HEK293T (cell line): Measurements from ENCODE around the gene DOCK1.

ENCODE experiments used
- CTCF ChIA-PET: fragments of 350-600 bp; formaldehyde crosslinking; extraction: SDS; loops from one replicate; lab custom pipeline; 2021; ENCODE audit warnings: antibody characterized with exemption, inconsistent platforms; lab: Yijun Ruan, JAX
- POLR2A ChIA-PET: fragments of 350-600 bp; formaldehyde crosslinking; extraction: SDS; loops from one replicate; lab custom pipeline; 2020; ENCODE audit warnings: antibody characterized with exemption, inconsistent platforms; lab: Yijun Ruan, JAX
- DNase-seq: peaks from one replicate; pipeline ENCODE4 v3.0.0; 2012; ENCODE audit warnings: mixed read lengths; ENCODE audit errors: extremely low spot score
- ARNT ChIP-seq: fragments of 450-650 bp; IDR thresholded peaks from 2 replicates; pipeline ENCODE4 v1.6.1; 2017; ENCODE audit warnings: mild to moderate bottlenecking
- BHLHE40 ChIP-seq: fragments of 450-650 bp; IDR thresholded peaks from 2 replicates; pipeline ENCODE4 v1.6.1; 2016; ENCODE audit warnings: mild to moderate bottlenecking, moderate library complexity, borderline replicate concordance
- CTBP1 ChIP-seq: fragments of 450-650 bp; IDR thresholded peaks from 2 replicates; pipeline ENCODE4 v1.6.1; 2016; ENCODE audit warnings: borderline replicate concordance
- ELF4 ChIP-seq: fragments of 450-650 bp; IDR thresholded peaks from 2 replicates; pipeline ENCODE4 v1.6.1; 2017; ENCODE audit warnings: antibody characterized with exemption
- FOXA1 ChIP-seq: fragments of 450-650 bp; IDR thresholded peaks from 2 replicates; pipeline ENCODE4 v1.6.1; 2016; ENCODE audit warnings: mild to moderate bottlenecking
- FOXK2 ChIP-seq: fragments of 450-650 bp; IDR thresholded peaks from 2 replicates; pipeline ENCODE4 v1.6.1; 2016; ENCODE audit warnings: mild to moderate bottlenecking
- FOXM1 ChIP-seq: fragments of 450-650 bp; IDR thresholded peaks from 2 replicates; pipeline ENCODE4 v1.6.1; 2017; ENCODE audit warnings: mild to moderate bottlenecking, borderline replicate concordance
- HDGF ChIP-seq: fragments of 450-650 bp; IDR thresholded peaks from 2 replicates; pipeline ENCODE4 v1.6.1; 2017; ENCODE audit warnings: antibody characterized with exemption, borderline replicate concordance
- L3MBTL2 ChIP-seq: fragments of 450-650 bp; conservative IDR thresholded peaks from 2 replicates; pipeline ENCODE4 v1.6.1; 2016; ENCODE audit warnings: mild to moderate bottlenecking
- LEF1 ChIP-seq: fragments of 450-650 bp; IDR thresholded peaks from 2 replicates; pipeline ENCODE4 v1.6.1; 2017; ENCODE audit warnings: mild to moderate bottlenecking, borderline replicate concordance
- NFRKB ChIP-seq: fragments of 450-650 bp; IDR thresholded peaks from 2 replicates; pipeline ENCODE4 v1.6.1; 2016; ENCODE audit warnings: mild to moderate bottlenecking, moderate library complexity
- SP1 ChIP-seq: fragments of 450-650 bp; IDR thresholded peaks from 2 replicates; pipeline ENCODE4 v1.6.1; 2017
- SUZ12 ChIP-seq: fragments of 450-650 bp; IDR thresholded peaks from 2 replicates; pipeline ENCODE4 v1.6.1; 2016; ENCODE audit warnings: mild to moderate bottlenecking
- TARDBP ChIP-seq: fragments of 450-650 bp; IDR thresholded peaks from 2 replicates; pipeline ENCODE4 v1.6.1; 2016
- ZNF384 ChIP-seq: fragments of 450-650 bp; IDR thresholded peaks from 2 replicates; pipeline ENCODE4 v1.6.1; 2016
- TF ChIP-seq, protein P1 (sequence below): fragments of 450-650 bp; IDR thresholded peaks from 2 replicates; pipeline ENCODE4 v1.6.1; 2016

DOCK1 gene

DNA sequence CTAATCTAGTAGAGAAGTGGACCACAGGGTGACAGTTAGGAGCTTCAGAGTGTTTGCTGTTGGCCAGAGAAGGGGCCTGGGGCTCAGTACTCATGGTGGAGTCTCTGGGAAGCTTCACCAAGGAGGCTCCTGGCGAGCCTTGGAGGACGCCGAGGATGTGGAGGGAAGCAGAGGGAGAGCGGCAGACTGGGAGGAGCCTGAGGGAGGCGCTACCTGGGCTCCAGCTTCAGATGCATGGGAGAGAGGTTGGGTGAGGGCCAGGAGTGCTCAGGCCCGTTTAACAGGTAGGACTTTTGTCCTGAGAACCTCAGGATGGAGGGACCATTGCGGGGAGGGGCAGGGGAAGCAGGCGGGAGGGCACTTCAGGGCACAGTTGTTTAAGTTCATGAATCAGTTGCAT is 24.2 kb downstream of the DOCK1 start:
- ChIA-PET CTCF (no interaction called here), POLR2A (no interaction called here)
- DNase-seq: no peak
- TF ChIP-seq FOXM1: no peak

DNA sequence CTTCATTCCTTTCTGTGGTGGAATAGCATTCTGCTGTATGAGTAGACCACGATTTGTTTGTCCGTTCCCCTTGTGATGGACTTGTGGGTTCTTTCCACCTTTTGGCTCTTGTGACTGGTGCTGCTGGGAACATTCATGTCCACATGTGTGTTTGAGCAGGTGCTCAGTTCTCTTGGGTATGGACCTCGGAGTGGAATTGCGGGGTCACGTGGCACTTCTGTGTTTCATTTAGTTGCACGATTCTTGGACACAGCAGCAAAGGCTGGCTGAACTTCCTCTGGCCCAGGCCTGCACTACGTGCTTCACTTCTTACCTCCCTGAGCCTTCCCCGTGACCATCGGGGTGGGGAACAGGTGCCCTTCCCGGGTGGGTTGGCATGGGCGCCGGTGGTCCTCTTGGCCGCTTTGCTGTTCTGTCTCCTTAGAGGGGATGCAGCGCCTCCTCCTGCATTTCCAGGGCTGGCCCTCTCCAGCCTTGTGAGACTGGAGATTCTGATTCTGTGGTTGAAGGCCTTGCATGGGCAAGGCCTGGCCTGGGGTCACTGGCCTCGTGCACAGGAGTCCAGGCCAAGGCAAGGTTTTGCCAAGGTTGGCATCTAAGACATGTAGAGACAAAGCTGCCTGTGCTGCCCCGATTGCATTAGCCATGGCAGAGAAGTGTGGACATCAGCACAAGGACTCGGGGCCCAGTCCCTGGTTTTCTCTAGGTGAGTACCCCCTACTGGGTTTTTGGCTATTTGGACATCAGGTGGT is 25.1 kb downstream of the DOCK1 start:
- POLR2A ChIA-PET: no interaction called here
- no peak for DNase-seq
- no peak for TF ChIP-seq SP1
- TF ChIP-seq FOXM1: no peak
- TF ChIP-seq FOXA1: no peak
- CTCF ChIA-PET: no interaction called here

DNA sequence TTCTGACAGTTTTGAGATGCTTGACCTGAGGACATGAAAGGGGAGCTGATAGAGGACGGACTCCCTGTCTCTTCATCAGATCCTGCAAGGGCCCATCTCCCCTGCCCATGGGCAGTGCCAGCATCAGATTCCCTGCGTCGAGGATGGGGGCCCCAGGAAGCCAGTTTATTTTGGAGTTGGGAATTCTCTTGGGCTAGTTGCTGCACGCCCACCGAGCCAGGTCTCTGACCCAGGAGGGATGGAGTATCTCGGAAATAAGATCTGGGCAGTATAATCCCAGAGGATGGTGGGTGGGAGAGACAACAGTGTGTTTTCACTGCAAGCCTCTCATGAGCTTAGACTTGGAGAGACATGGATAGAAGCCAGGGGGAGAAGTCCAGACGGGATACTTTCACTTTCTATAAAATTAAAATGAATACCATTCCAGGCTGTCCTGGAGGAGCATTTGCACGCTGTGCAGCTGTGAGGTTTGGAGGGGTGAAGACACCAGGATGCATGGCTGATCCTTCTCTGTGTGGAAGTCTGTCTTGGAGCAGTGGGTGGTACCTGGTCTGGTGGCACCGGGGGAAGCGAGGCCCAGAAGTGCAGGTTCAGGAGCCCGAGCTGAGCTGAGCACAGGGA is 25.8 kb downstream of the DOCK1 start:
- no peak for DNase-seq
- POLR2A ChIA-PET: no interaction called here
- no peak for TF ChIP-seq ZNF384
- TF ChIP-seq SP1: no peak
- TF ChIP-seq L3MBTL2: no peak
- no peak for TF ChIP-seq BHLHE40
- no peak for TF ChIP-seq TARDBP
- TF ChIP-seq FOXM1: no peak
- TF ChIP-seq CTBP1: no peak
- no peak for TF ChIP-seq ARNT
- TF ChIP-seq FOXA1: no peak
- no peak for TF ChIP-seq FOXK2
- CTCF ChIA-PET: no interaction called here

DNA sequence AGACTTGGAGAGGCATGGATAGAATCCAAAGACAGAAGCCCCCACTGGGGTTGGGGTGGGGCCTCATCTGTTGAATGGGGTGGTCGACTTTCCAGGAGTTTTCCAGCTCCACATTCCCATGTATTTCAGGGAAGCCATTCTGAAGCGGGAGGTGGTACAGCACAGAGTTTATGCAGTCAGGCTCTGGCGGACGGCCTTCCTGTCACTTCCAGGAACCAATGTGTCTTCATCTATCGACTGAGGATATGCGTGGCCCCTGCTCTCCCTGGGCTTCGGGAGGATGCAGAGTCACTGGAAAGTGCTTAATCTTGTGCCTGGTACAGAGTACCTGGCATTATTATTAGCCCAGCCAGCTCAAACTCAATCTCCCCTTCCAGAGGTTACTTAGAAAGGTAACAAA is 26.3 kb downstream of the DOCK1 start:
- CTCF ChIA-PET: no interaction called here
- DNase-seq: no peak
- POLR2A ChIA-PET: no interaction called here
- TF ChIP-seq, protein P1, sequence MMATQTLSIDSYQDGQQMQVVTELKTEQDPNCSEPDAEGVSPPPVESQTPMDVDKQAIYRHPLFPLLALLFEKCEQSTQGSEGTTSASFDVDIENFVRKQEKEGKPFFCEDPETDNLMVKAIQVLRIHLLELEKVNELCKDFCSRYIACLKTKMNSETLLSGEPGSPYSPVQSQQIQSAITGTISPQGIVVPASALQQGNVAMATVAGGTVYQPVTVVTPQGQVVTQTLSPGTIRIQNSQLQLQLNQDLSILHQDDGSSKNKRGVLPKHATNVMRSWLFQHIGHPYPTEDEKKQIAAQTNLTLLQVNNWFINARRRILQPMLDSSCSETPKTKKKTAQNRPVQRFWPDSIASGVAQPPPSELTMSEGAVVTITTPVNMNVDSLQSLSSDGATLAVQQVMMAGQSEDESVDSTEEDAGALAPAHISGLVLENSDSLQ: no peak
- no peak for TF ChIP-seq L3MBTL2
- TF ChIP-seq HDGF: no peak

DNA sequence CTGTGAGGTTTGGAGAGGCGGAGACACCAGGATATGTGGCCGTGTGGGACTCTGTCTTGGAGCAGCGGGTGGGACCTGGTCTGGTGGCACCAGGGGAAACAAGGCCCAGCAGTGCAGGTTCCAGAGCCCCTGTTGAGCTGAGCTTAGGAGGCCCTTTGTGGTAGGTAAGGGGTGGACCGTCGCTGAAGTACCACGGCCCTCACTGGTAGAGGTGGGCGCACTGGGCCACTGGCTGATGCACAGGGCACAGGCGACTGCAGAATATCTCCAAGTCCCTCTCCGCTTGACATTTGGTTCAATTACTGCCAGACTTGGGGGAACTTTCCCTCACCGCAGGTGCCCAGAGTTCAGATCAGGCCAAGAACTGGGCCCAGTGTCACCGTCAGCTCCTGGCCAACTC is 27.3 kb downstream of the DOCK1 start:
- TF ChIP-seq LEF1 (no peak), L3MBTL2 (no peak), SUZ12 (no peak), TARDBP (no peak), FOXK2 (no peak), HDGF (no peak), ARNT (no peak), BHLHE40 (no peak), NFRKB (no peak)
- TF ChIP-seq, protein P1: no peak
- no peak for DNase-seq
- ChIA-PET POLR2A (no interaction called here), CTCF (no interaction called here)

DNA sequence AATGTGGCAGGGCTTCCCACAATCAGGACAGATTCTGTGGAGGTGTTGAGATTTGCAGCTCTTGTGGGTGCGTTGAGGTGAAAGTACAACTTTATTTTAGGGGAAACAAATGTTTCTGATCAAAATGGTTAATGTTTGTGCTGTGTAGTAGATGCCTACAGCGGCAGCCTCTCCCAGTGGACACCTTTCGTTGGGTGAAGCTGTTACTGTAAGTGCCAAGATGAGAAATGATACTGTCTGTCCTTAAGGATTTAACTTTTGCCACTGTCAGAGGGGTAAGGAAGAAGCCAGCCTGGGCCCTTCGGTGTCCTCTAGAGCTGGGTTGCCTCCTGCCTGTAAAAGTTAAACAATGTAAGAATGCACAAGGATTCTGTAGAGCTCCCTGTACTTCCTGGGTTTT is 27.9 kb downstream of the DOCK1 start:
- no peak for TF ChIP-seq NFRKB
- no peak for TF ChIP-seq ARNT
- no peak for TF ChIP-seq SP1
- no peak for TF ChIP-seq ZNF384
- TF ChIP-seq L3MBTL2: no peak
- TF ChIP-seq SUZ12: no peak
- TF ChIP-seq HDGF: no peak
- no peak for TF ChIP-seq TARDBP
- TF ChIP-seq, protein P1: no peak
- no peak for TF ChIP-seq FOXA1
- TF ChIP-seq FOXM1: no peak
- TF ChIP-seq FOXK2: no peak
- TF ChIP-seq ELF4: no peak
- TF ChIP-seq LEF1: no peak
- no peak for TF ChIP-seq BHLHE40
- no peak for TF ChIP-seq CTBP1
- ChIA-PET CTCF (no interaction called here), POLR2A (no interaction called here)
- no peak for DNase-seq
